Activated naive CD4-positive, alpha-beta T cell treated with anti-CD3 and anti-CD28 coated beads, Interleukin-2, amount 50 U/mL, for 24 hours (primary cell): Measurements from ENCODE around the gene COMMD8.
A peak's percentile ranks its signal among the peaks of the same experiment; 100 is the strongest.

Experiments
- H3K27ac Mint-ChIP-seq: one replicate; pipeline ENCODE4 v1.8.0; 2021; ENCODE audit warnings: mild to moderate bottlenecking, mixed read lengths
- H3K27me3 Mint-ChIP-seq: one replicate; pipeline ENCODE4 v1.8.0; 2021; ENCODE audit warnings: mixed read lengths
- H3K36me3 Mint-ChIP-seq: one replicate; pipeline ENCODE4 v1.8.0; 2021; ENCODE audit warnings: mixed read lengths
- H3K4me1 Mint-ChIP-seq: one replicate; pipeline ENCODE4 v1.8.0; 2021; ENCODE audit warnings: mixed read lengths
- H3K4me3 Mint-ChIP-seq: one replicate; pipeline ENCODE4 v1.8.0; 2021; ENCODE audit warnings: mild to moderate bottlenecking, mixed read lengths
- H3K9me3 Mint-ChIP-seq: one replicate; pipeline ENCODE4 v1.8.0; 2021; ENCODE audit warnings: mixed read lengths

COMMD8 gene

DNA sequence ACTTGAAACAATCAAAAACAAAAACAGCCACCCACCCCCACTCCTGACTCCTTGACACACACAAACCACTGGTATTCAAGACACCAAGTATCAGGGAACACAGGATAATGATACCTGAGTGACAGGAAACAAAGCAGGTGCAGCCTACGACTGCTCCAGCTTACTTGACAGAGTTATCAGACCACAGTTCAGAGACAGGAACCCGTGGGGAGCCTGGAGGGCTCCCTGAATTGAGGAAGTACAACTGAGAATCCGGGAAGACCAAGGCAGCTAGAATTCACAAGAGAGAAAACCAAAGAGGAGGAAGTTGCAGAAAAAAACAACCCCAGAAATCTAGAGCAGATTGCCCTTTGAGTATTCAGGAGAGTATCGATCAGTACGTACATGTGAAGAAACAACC, 20.5 kb downstream of the COMMD8 start:
- no peaks in the 10 kb centered on the region for H3K9me3 Mint-ChIP-seq
- no peak overlapping the region for H3K4me3 Mint-ChIP-seq
- H3K27me3 Mint-ChIP-seq = no peaks in the 10 kb centered on the region
- H3K27ac Mint-ChIP-seq = no peak overlapping the region
- peaks cover 8% of the 10 kb centered on the region for H3K4me1 Mint-ChIP-seq
- H3K36me3 Mint-ChIP-seq = peaks cover 3% of the 10 kb centered on the region

- H3K27ac Mint-ChIP-seq = no peak overlapping the region
- no peaks in the 10 kb centered on the region for H3K9me3 Mint-ChIP-seq
- no peaks in the 10 kb centered on the region for H3K4me1 Mint-ChIP-seq
- no peaks in the 10 kb centered on the region for H3K27me3 Mint-ChIP-seq
- no peaks in the 10 kb centered on the region for H3K36me3 Mint-ChIP-seq
- H3K4me3 Mint-ChIP-seq = no peak overlapping the region
Observed at GRCh38 chr4:47434931-47435330, 28.6 kb downstream of the COMMD8 start.

DNA sequence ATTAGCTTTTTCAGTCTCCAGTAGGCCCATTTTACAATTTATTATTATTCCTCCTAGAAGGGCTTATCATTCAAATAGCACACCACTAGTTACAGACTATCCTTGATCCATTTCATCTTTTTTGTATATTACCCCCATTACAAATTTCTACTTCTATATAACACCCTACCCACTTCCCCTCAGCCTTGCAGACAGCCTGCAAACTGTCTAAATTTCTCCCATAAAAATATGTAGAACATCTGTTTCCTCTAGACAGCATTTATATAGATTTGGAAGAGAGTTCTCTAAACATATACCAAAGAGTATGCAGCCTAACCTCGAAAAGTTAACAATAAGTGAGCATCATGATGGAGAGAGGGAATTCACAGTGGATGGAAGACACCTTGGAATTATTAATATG, 30.8 kb downstream of the COMMD8 start:
- no peaks in the 10 kb centered on the region for H3K36me3 Mint-ChIP-seq
- no peaks in the 10 kb centered on the region for H3K9me3 Mint-ChIP-seq
- no peak overlapping the region for H3K27ac Mint-ChIP-seq

GRCh38 chr4:47427935-47428334, 35.6 kb downstream of the COMMD8 start:
- H3K4me1 Mint-ChIP-seq = no peaks in the 10 kb centered on the region
- H3K9me3 Mint-ChIP-seq = no peaks in the 10 kb centered on the region
- no peak overlapping the region for H3K27ac Mint-ChIP-seq
- no peak overlapping the region for H3K4me3 Mint-ChIP-seq
- H3K36me3 Mint-ChIP-seq = no peaks in the 10 kb centered on the region
- no peaks in the 10 kb centered on the region for H3K27me3 Mint-ChIP-seq

More for the DNA sequence above, 30.8 kb downstream of the COMMD8 start:
- Mint-ChIP-seq H3K4me3 (no peak overlapping the region), H3K27me3 (no peaks in the 10 kb centered on the region), H3K4me1 (no peaks in the 10 kb centered on the region)

GRCh38 chr4:47425628-47426027, 37.9 kb downstream of the COMMD8 start:
- H3K36me3 Mint-ChIP-seq = no peaks in the 10 kb centered on the region
- H3K4me1 Mint-ChIP-seq = no peaks in the 10 kb centered on the region
- H3K27ac Mint-ChIP-seq = peak overlapping the region; percentile 13
- peaks cover 4% of the 10 kb centered on the region for H3K27me3 Mint-ChIP-seq
- H3K4me3 Mint-ChIP-seq = no peak overlapping the region
- H3K9me3 Mint-ChIP-seq = no peaks in the 10 kb centered on the region

GRCh38 chr4:47419296-47419695, 44.2 kb downstream of the COMMD8 start:
- H3K27me3 Mint-ChIP-seq = peaks cover 4% of the 10 kb centered on the region
- no peak overlapping the region for H3K4me3 Mint-ChIP-seq
- no peaks in the 10 kb centered on the region for H3K9me3 Mint-ChIP-seq
- H3K36me3 Mint-ChIP-seq = no peaks in the 10 kb centered on the region
- no peak overlapping the region for H3K27ac Mint-ChIP-seq
- H3K4me1 Mint-ChIP-seq = no peaks in the 10 kb centered on the region

GRCh38 chr4:47418147-47418546, 45.4 kb downstream of the COMMD8 start:
- Mint-ChIP-seq H3K27ac (no peak overlapping the region), H3K9me3 (no peaks in the 10 kb centered on the region), H3K4me1 (no peaks in the 10 kb centered on the region), H3K27me3 (peaks cover 4% of the 10 kb centered on the region), H3K4me3 (no peak overlapping the region), H3K36me3 (no peaks in the 10 kb centered on the region)

- Mint-ChIP-seq H3K4me3 (no peak overlapping the region), H3K27me3 (no peaks in the 10 kb centered on the region), H3K36me3 (no peaks in the 10 kb centered on the region), H3K4me1 (no peaks in the 10 kb centered on the region), H3K9me3 (no peaks in the 10 kb centered on the region), H3K27ac (no peak overlapping the region)
Observed at GRCh38 chr4:47415719-47416118, 47.8 kb downstream of the COMMD8 start.

- Mint-ChIP-seq H3K9me3 (no peaks in the 10 kb centered on the region), H3K4me3 (no peak overlapping the region), H3K27ac (no peak overlapping the region), H3K4me1 (no peaks in the 10 kb centered on the region), H3K27me3 (peaks cover 3% of the 10 kb centered on the region), H3K36me3 (no peaks in the 10 kb centered on the region)
Observed at GRCh38 chr4:47413521-47413920, 50.0 kb downstream of the COMMD8 start.

DNA sequence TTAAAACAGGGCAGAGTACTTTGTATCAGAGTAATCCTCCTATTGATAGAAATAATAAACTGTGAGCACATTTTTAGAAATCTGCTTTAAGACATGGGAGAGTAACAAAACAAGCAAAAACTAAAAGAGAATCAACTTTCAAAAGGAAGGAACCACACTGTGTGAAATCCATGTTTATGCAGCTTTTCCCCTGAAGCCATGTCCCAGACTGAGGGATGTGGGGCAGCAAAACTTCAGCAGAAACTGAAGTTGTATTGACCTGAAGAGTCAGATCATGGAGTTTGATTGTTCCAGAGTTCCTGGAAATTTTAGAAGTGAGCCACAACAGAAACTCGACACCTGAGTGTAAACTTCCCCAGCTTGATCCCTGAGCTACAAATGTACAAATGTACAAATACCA, 53.2 kb downstream of the COMMD8 start:
- Mint-ChIP-seq H3K36me3 (no peaks in the 10 kb centered on the region), H3K4me3 (no peak overlapping the region)

DNA sequence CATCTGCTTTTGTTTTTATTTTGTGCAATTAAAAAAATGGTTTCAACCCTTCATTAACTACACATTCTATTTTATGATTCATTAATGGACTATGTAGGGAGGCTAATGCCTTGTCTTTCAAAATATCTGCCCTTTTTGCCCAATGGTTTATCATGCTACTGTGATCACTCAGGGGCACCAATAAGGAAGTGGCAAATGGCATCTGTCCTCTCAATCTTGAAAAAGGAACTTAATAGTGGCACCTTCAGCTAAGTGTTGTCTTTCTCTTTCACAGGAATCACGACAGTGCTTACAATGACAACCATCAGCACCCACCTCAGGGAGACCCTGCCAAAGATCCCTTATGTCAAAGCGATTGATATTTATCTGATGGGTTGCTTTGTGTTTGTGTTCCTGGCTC, 57.1 kb downstream of the COMMD8 start:
- Mint-ChIP-seq H3K4me3 (no peak overlapping the region), H3K27me3 (peaks cover 15% of the 10 kb centered on the region), H3K9me3 (no peaks in the 10 kb centered on the region)

More for the DNA sequence above, 53.2 kb downstream of the COMMD8 start:
- peaks cover 9% of the 10 kb centered on the region for H3K27me3 Mint-ChIP-seq
- H3K9me3 Mint-ChIP-seq = no peaks in the 10 kb centered on the region
- H3K4me1 Mint-ChIP-seq = no peaks in the 10 kb centered on the region
- H3K27ac Mint-ChIP-seq = no peak overlapping the region

More for the DNA sequence above, 57.1 kb downstream of the COMMD8 start:
- Mint-ChIP-seq H3K27ac (no peak overlapping the region), H3K36me3 (no peaks in the 10 kb centered on the region), H3K4me1 (no peaks in the 10 kb centered on the region)
